Neural crest cell (in vitro differentiated cells): ENCODE data around the gene WNT11. TPM values are rescaled to one million over a fixed set of nuclear protein-coding genes. Genes with fewer than 3 reads are reported as not detected.

ENCODE experiments used
- DNase-seq: peaks from one replicate; pipeline ENCODE4 v3.0.0; 2021; ENCODE audit warnings: low read depth, mixed read lengths, low spot score
- H3K27ac Mint-ChIP-seq: one replicate; pipeline ENCODE4 v1.8.0; 2021; ENCODE audit warnings: mild to moderate bottlenecking, mixed read lengths; ENCODE audit not compliant: unreplicated experiment
- H3K27me3 Mint-ChIP-seq: 2 replicates; pipeline ENCODE4 v1.8.0; 2021; ENCODE audit warnings: low read depth, mild to moderate bottlenecking, mixed read lengths
- H3K36me3 Mint-ChIP-seq: 2 replicates; pipeline ENCODE4 v1.8.0; 2021; ENCODE audit warnings: low read depth, mild to moderate bottlenecking, mixed read lengths
- H3K4me1 Mint-ChIP-seq: 2 replicates; pipeline ENCODE4 v1.8.0; 2021; ENCODE audit warnings: mixed read lengths
- H3K4me3 Mint-ChIP-seq: one replicate; pipeline ENCODE4 v1.8.0; 2021; ENCODE audit warnings: mild to moderate bottlenecking, mixed read lengths
- H3K9me3 Mint-ChIP-seq: 2 replicates; pipeline ENCODE4 v1.8.0; 2021; ENCODE audit warnings: mixed read lengths
- total RNA-seq: library from RNA; stranded (reverse); gene quantifications from 2 replicates; pipeline ENCODE4 v1.2.1, GENCODE V29; 2021
- TF ChIP-seq, protein P1 (sequence below): fragments of 200-600 bp; sonication (generic); conservative IDR thresholded peaks from 2 replicates; pipeline ENCODE4 v1.5.0; 2021; ENCODE audit warnings: antibody characterized with exemption, mild to moderate bottlenecking

WNT11 gene
- total RNA-seq, 1 donor from 2014 or later, result 0.19 TPM

DNA sequence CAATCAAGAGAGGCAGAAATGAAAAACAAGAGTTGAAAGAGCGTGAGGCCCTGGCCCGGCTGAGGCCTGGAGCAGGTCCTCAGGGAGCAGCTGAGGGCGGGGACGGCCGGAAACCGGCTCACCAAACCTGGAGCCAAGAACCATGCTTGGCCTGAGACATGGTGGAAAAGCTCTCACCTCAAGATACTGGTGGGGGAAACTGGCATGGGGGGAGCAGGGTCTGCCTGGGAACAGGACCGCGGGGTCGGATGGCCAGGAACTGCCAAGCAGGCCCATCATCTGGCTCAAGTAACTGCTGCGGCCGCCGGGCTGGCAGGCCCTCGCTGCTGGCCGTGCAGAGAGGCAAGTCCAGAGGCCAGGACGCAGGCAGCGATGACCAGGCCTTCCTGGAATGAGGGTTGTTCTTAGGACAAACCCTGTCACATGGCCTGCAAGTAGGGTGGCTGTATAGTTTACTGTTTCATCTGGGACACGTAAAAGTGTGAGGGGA, 18.9 kb upstream of the WNT11 start:
- no peaks in the 10 kb centered on the region for H3K27me3 Mint-ChIP-seq
- DNase-seq, result no peak
- TF ChIP-seq, protein P1, sequence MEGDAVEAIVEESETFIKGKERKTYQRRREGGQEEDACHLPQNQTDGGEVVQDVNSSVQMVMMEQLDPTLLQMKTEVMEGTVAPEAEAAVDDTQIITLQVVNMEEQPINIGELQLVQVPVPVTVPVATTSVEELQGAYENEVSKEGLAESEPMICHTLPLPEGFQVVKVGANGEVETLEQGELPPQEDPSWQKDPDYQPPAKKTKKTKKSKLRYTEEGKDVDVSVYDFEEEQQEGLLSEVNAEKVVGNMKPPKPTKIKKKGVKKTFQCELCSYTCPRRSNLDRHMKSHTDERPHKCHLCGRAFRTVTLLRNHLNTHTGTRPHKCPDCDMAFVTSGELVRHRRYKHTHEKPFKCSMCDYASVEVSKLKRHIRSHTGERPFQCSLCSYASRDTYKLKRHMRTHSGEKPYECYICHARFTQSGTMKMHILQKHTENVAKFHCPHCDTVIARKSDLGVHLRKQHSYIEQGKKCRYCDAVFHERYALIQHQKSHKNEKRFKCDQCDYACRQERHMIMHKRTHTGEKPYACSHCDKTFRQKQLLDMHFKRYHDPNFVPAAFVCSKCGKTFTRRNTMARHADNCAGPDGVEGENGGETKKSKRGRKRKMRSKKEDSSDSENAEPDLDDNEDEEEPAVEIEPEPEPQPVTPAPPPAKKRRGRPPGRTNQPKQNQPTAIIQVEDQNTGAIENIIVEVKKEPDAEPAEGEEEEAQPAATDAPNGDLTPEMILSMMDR, result no peak
- no peaks in the 10 kb centered on the region for H3K4me1 Mint-ChIP-seq
- H3K27ac Mint-ChIP-seq, result peak overlapping the region; percentile 93
- H3K4me3 Mint-ChIP-seq, result peak overlapping the region; percentile 12
- no peaks in the 10 kb centered on the region for H3K9me3 Mint-ChIP-seq
- no peaks in the 10 kb centered on the region for H3K36me3 Mint-ChIP-seq

DNA sequence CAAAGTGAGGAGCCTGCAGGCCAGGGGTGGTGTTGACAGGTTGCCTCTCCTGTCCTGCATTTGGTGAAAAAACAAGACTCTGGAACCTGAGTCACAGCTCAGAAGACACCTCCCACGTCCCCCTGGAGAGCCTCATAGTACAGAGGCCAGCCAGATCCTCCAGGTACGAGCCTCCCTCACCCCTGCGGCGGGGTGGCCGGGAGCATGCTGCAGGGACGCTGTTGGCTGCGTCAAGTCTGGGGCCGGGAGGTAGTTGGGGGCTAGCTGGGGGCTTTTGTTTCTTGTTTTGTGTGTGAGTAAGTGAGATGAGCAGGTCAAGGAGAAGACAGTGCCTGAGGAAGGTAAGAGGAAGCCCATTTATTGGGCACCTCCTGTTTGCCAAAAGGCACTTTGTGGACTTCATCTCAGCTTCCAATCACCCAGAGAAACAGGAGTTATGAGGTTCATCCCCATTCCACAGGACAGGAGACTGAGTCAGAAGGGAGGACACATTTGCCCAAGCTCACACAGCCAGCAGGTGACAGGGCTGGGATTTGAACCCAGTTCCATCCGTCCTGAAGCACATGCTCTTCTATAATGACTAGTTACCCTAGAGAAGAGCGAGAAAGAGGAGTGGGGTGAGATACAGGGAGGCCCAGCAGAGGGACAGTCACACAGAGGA, 18.3 kb upstream of the WNT11 start:
- no peak for DNase-seq
- TF ChIP-seq, protein P1, result no peak
- H3K4me1 Mint-ChIP-seq, result no peaks in the 10 kb centered on the region
- no peaks in the 10 kb centered on the region for H3K36me3 Mint-ChIP-seq
- H3K27ac Mint-ChIP-seq, result peak overlapping the region; percentile 93
- H3K4me3 Mint-ChIP-seq, result peak overlapping the region; percentile 12
- H3K27me3 Mint-ChIP-seq, result no peaks in the 10 kb centered on the region
- H3K9me3 Mint-ChIP-seq, result no peaks in the 10 kb centered on the region

DNA sequence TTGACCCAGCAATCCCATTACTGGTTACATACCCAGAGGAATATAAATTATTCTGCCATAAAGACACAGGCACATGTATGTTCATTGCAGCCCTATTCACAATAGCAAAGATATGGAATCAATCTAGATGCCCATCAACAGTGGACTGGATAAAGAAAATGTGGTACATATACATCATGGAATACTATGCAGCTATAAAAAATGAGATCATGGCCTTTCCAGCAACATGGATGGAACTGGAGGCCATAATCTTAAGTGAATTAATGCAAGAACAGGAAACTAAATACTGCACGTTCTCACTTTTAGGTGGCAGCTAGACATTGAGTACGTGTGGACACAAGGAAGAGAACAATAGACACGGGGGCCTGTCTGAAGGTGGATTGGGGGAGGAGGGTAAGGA, 15.1 kb upstream of the WNT11 start:
- H3K36me3 Mint-ChIP-seq, result no peaks in the 10 kb centered on the region
- DNase-seq, result no peak
- no peak overlapping the region for H3K27ac Mint-ChIP-seq
- H3K9me3 Mint-ChIP-seq, result no peaks in the 10 kb centered on the region
- no peak overlapping the region for H3K4me3 Mint-ChIP-seq
- TF ChIP-seq, protein P1, result no peak
- peaks cover 6% of the 10 kb centered on the region for H3K27me3 Mint-ChIP-seq
- peaks cover 7% of the 10 kb centered on the region for H3K4me1 Mint-ChIP-seq

- DNase-seq, result no peak
- Mint-ChIP-seq H3K4me3 (no peak overlapping the region), H3K27ac (no peak overlapping the region), H3K27me3 (peaks cover 12% of the 10 kb centered on the region), H3K36me3 (no peaks in the 10 kb centered on the region), H3K4me1 (peaks cover 12% of the 10 kb centered on the region), H3K9me3 (no peaks in the 10 kb centered on the region)
- TF ChIP-seq, protein P1, result no peak
Observed at GRCh38 chr11:76219243-76219642, 12.9 kb upstream of the WNT11 start.

- TF ChIP-seq, protein P1, result no peak
- no peak overlapping the region for H3K4me3 Mint-ChIP-seq
- DNase-seq, result no peak
- peaks cover 12% of the 10 kb centered on the region for H3K4me1 Mint-ChIP-seq
- H3K27me3 Mint-ChIP-seq, result peaks cover 15% of the 10 kb centered on the region
- peak overlapping the region; percentile 43 for H3K27ac Mint-ChIP-seq
- no peaks in the 10 kb centered on the region for H3K9me3 Mint-ChIP-seq
- H3K36me3 Mint-ChIP-seq, result no peaks in the 10 kb centered on the region
Observed at GRCh38 chr11:76218449-76219178, 12.3 kb upstream of the WNT11 start.
